AG09319 (cell line): Measurements from ENCODE around the gene EPN2.

Source experiments
- DNase-seq: peaks from one replicate; pipeline ENCODE4 v3.0.0-alpha.2; 2010; ENCODE audit warnings: low read depth; ENCODE audit errors: extremely low read depth
- CTCF ChIP-seq: IDR thresholded peaks from 2 replicates; pipeline ENCODE4 v1.5.1; 2011; ENCODE audit warnings: low read depth, mild to moderate bottlenecking, inconsistent platforms, low read length, moderate library complexity

EPN2 gene

GRCh38 chr17:19309701-19310100 lies 72.5 kb downstream of the EPN2 start:
- no peak for DNase-seq
- no peak for TF ChIP-seq CTCF

- TF ChIP-seq CTCF, result no peak
- DNase-seq, result no peak
These were observed 73.0 kb downstream of the EPN2 start for GRCh38 chr17:19310151-19310550.

GRCh38 chr17:19311016-19311415 lies 73.8 kb downstream of the EPN2 start:
- no peak for DNase-seq
- TF ChIP-seq CTCF, result no peak

GRCh38 chr17:19311421-19312215 lies 74.5 kb downstream of the EPN2 start:
- DNase-seq, result no peak
- no peak for TF ChIP-seq CTCF

DNA sequence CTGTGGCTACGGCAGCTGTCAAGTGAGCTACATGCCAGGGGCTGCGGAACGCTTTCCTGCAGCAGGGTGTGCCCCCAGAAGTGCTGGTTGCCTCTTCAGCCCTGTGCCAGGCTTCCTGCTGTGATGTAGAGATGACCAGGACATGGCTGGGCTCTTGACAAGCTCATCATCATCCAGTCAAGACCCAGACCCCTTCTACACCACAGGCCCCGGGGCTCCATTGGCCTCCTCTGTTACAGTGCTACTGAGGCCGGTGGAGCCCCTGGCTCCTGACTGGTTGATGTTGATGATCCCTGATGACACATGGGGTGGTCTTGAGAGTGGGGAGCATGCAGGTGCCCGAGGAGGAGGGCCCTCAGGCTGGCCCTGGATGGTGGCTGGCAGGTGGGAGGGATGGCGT lies 75.2 kb downstream of the EPN2 start:
- no peak for DNase-seq
- TF ChIP-seq CTCF, result no peak

GRCh38 chr17:19313066-19313745 lies 76.0 kb downstream of the EPN2 start:
- DNase-seq, result no peak
- TF ChIP-seq CTCF, result no peak
